HG03342 (cell line): ENCODE measurements around the gene TIGD3.
"Not testable (repeated sequence)": the region's sequence is repeated elsewhere in the genome, so short reads cannot be mapped to it uniquely, and the experiment has no call there.

ENCODE experiments used
- ATAC-seq: cut with Tn5 transposase; IDR thresholded peaks from one replicate; pipeline ENCODE4 v1.9.1; 2021; ENCODE audit warnings: mild to moderate bottlenecking, moderate library complexity; ENCODE audit not compliant: unreplicated experiment

TIGD3 gene

DNA sequence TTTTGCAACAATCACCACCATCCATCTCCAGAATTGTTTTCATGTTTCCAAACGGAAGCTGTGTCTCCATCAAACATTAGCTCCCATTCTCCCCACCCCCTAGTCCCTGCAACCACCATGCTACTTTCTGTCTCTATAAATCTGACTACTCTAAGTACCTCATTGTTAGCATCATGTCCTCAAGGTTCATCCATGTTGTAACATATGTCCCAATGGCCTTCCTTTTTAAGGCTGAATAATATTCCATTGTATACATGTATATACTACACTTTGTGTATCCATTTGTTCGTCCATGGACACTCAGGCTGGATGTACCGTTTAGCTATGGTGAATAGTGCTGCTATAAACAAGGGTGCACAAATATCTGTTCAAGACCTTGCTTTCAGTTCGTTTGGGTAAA is 29.1 kb upstream of the TIGD3 start:
- ATAC-seq, result no peak

DNA sequence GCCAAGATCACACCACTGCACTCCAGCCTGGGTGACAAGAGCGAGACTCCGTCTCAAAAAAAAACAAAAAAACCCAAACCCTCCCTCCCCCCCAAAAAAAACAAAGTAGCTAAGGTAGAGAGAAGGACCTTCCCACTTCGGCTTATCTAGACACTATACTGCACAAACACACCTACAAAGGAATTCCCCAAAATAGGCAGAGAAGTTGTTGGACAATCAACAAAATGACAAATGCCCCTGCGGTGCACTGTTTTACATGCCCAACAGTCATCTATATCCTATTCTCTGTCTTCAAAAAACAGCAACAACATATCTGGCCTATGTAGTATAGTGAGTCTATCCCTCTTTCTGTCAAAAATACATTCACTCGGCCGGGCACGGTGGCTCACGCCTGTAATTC is 27.5 kb upstream of the TIGD3 start:
- no peak for ATAC-seq

DNA sequence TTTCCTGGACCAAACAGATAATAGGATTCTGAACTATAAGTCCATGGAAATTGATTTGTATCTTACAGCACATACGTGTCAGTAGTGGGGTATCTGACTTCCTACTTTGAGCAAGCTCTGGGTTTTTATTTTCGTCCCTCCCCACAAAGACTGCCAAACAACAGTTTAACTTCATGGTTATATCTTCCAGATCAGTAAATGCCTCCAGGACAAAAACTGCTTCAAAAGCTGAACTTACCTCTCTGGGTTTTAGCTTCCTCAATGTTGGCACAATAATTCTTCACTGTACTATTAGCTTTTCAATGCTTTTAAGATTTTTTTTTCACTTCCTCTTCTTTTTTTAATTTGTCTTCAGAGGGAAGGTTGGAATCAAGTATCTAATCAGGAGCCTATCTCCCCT is 25.1 kb upstream of the TIGD3 start:
- no peak for ATAC-seq

DNA sequence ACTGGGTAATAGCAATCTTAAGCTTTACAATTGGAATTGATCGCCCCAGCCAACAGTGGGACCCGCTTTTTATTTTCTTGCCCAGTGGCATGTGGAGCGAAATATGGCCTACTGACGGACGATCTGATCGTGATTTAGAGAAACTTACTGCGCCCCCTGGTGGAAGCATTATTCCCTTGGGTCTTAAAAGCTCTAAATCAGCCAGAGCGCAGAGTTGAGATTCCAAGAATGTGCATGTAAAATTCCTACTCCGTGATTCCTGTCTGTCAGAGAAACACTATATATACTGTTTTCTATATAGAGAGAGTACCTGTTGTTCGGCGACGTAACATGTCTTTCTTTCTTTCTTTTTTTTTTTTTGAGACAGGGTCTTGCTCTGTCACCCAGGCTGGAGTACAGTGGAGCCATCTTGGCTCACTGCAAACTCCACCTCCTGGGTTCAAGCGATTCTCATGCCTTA is 24.6 kb upstream of the TIGD3 start:
- no peak for ATAC-seq

DNA sequence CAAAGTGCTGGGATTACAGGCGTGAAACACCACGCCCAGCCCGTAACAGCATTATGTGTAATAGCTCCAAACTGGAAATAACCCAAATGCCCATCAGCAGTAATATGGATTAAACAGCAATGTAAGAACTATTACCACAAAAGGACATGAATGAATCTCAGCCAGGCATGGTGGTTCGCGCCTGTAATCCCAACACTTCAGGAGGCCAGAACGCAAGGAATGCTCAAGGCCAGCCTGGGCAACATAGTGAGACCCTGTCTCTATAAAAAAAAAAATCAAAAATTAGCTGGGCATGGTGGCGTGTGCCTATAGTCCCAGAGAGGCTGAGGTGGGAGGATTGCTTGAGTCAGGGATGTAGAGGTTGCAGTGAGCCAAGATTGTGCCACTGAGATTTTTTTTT is 24.0 kb upstream of the TIGD3 start:
- ATAC-seq, result no peak

DNA sequence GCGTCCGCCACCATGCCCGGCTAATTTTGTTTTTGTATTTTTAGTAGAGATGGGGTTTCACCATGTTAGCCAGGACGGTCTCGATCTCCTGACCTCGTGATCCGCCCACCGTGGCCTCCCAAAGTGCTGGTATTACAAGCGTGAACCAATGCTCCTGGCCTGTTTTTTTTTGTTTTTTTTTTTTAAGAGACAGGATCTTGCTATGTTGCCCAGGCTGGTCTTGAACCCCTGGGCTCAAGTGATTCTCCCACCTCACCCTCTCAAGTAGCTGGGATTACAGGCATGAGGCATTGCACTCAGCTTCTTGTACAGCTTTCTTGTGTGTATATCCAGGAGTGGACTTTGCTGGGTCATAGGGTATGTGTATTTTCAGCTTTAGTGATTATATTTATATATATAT is 22.0 kb upstream of the TIGD3 start:
- ATAC-seq, result not testable (repeated sequence)

DNA sequence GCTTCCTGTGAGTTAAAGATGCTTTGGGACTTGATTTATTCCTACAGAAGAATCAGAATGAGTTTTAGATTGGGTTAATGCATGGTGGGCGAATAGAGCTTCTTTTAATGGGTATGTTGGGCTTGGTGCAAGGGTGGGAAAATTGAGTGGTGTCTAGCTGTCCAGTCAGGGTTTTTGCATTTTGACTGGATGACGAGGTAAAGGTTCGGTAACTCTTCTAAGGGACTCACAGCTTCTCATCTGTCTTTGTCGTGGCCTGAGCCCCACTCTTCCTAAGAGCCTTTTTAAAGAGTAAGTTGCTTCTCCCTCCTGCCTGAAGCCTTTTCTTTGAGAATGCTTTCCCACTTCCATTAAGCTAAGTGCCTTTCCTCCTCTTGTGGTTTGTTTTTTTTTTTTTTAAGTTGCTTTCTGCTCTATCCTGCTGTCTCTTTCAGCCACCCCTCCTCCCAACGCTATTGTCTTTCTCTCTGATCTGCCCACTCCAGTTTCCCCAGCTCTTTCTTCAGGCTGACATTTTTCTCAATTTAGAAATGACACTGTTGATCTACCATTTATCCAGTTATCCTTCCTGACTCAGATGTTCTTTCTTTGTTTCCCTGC is 19.8 kb upstream of the TIGD3 start:
- ATAC-seq, result no peak

GRCh38 chr11:65338676-65339075 is 15.9 kb upstream of the TIGD3 start:
- ATAC-seq, result no peak

DNA sequence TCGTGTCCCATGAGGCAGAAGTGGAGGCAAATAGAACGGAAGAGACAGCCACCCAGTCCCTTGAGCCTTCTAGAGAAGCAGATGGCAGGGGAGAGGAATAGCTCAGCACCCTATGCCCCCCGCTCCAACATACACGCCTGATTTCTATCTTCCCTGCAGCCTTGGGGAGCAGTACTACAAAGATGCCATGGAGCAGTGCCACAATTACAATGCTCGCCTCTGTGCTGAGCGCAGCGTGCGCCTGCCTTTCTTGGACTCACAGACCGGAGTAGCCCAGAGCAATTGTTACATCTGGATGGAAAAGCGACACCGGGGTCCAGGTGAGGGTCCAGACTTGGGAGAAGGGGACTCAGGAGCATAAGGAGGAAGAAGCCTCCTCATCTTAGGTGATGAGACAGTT is 14.3 kb upstream of the TIGD3 start:
- no peak for ATAC-seq

GRCh38 chr11:65341856-65342255 is 12.7 kb upstream of the TIGD3 start:
- no peak for ATAC-seq

DNA sequence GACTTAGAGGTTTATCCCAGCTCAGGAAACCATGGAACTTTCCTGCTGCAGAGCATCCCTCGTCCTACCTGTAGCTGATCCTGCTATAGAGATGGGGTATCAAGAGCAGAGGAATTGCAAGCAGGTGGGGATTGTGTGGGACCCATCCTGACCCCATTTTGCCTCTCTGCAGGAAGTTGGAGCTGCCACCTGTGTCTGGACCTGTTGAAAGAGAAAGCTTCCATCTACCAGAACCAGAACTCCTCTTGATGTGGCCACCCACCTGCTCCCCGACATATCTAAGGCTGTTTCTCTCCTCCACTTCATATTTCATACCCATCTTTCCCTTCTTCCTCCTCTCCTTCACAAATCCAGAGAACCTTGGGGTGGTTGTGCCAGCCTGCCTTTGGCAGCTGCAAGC is 3.0 kb upstream of the TIGD3 start:
- no peak for ATAC-seq

DNA sequence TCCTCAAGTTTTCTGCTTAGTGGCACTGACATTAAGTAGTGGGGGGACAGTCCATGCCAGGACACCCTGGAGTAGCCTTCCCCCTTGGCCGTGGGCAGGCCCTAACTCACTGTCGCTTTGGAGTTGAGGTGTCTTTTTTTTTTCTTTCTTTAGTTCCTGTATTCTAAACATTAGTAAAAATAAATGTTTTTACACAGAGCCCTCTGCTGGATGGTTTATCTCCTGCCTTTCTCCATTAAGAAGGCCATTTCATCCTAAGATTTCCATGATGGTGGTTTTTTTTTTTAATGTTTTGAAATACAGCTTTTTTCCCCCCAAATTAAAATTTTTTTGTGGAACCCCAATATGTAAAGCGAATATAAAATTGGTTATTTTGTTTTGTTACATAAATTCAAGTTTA is 1.8 kb upstream of the TIGD3 start:
- ATAC-seq, result no peak

DNA sequence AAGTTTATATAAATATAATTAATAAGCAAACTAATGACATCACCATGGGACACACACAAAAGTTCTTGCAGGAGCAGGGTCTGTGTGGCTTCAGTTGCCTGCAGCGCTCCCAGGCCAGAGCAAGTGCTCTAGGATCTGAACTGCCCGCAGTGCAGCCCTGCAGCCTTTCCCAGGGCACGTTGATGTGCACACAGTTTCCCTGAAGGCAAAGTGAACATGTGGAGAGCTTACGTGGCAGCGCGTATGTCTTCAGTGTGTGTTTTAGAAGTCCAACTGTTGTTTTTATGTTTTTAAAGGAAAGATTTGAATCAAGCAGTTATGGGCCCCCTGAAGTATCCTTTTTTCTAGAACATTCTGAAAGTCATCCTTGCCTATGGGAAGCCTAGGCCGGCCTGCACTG is 1.2 kb upstream of the TIGD3 start:
- no peak for ATAC-seq

- no peak for ATAC-seq
These were observed 669 bp upstream of the TIGD3 start for GRCh38 chr11:65353900-65354264.

DNA sequence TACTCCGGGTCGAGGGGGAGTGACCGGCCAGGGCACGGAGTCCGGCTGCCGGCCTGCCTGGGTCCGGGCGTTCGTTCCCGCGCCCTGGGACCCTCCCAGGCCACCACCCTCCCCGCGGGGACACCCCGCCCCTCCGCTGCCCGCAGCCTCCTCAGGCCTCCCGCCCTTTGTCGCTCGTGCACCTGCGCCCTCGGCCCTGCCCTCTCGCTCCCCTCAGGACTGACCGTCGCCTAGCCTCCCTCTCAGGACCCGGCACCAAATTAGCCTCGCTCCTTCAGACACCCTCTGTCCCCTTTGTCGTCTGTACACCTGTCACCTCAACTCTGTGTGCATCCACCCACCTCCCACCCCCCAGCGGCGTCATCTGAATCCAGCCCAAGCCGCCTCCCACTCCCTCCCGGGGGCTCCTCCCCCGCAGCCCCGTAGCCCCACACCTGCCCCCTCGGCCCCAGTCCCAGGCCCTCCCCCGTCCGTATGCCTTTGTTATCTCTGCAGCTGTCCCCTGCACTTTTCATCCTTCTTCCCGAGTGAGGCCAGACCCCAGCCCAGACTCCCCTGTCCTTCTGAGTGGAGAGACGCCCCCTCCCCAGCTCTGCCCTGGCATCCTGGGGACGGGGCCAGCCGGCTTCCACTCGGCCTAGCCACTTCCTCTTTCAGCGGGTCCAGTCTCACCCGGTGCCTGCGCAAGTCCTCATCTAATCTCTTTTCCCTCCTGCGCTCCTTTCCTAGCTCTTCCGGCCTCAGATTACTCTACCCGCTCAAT is 643 bp downstream of the TIGD3 start:
- ATAC-seq, result peak; percentile 31

DNA sequence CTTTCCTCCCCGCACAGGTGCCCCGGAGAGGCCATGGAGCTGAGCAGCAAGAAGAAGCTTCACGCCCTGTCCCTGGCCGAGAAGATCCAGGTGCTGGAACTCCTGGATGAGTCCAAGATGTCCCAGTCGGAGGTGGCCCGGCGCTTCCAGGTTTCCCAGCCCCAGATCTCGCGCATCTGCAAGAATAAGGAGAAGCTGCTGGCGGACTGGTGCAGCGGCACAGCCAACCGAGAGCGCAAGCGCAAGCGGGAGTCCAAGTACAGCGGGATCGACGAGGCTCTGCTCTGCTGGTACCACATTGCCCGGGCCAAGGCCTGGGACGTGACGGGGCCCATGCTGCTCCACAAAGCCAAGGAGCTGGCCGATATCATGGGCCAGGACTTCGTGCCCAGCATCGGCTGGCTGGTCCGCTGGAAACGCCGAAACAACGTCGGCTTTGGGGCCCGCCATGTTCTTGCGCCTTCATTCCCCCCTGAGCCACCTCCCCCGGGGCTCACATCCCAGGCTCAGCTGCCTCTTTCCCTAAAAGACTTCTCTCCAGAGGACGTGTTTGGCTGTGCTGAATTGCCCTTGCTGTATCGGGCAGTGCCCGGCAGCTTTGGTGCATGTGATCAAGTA is 1.3 kb downstream of the TIGD3 start:
- no peak for ATAC-seq

DNA sequence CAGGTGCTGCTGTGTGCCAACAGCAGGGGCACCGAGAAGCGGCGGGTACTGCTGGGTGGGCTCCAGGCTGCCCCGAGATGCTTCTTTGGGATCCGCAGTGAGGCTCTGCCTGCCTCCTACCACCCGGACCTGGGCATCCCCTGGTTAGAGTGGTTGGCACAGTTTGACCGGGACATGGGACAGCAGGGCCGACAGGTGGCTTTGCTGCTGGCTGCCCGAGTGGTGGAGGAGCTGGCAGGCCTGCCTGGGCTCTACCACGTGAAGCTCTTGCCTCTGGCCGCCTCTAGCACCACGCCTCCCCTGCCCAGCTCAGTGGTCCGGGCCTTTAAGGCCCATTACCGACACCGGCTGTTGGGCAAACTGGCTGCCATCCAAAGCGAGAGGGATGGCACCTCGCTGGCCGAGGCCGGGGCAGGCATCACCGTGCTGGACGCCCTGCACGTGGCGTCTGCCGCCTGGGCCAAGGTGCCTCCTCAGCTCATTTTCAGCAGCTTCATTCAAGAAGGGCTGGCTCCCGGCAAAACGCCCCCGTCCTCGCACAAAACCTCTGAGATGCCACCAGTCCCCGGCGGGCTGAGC is 1.9 kb downstream of the TIGD3 start:
- no peak for ATAC-seq

DNA sequence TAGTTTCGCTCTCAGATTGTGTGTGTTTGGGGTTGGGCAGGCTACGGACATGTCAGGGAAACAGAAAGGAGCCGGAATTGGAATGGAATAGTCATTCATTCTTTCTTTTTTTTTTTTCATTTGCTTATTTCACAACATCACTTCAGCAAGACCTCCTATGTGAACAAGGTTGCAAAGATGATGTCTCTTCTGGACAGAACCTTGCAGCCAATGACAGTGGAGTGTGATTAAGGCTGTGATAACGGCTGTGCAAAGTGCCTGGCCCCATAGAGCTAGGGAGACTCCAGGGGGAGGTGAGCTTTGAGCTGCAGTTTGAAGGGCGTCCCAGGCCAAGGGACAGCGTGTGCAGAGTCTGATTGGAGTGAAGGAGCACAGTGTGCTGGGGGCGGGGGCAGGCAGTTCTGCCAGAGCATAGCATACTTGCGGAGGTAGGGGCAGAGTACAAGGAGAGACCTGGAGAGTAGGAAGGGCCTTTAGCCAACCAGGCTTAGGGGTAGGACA is 3.4 kb downstream of the TIGD3 start:
- ATAC-seq, result no peak

GRCh38 chr11:65362320-65362931 is 7.9 kb downstream of the TIGD3 start:
- ATAC-seq, result no peak

- ATAC-seq, result no peak
These were observed 8.4 kb downstream of the TIGD3 start for GRCh38 chr11:65362966-65363365.

DNA sequence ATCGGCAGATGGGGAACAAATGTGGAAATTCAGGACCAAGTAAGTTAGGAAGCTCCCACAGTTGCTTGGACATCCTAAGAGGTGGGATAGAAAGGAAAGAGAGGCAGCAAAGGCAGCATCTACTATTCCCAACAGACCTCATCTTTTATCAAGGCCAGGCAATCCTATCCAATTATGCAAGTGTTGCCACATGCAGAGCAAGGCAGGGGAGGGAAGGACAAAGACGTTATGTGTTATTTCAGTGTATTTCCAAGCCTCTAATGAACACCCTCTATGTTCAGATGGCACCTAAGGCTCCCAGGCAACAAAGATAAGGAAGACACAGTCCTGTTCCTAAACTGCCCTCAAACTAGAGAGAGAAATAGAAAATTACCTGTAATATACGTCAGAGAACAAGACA is 9.2 kb downstream of the TIGD3 start:
- ATAC-seq, result no peak
